HG02840 (cell line): ENCODE data around the gene VPS26B.

Experiments used
- ATAC-seq: cut with Tn5 transposase; IDR thresholded peaks from one replicate; pipeline ENCODE4 v1.9.1; 2021; ENCODE audit warnings: mild to moderate bottlenecking, moderate library complexity, moderate number of reproducible peaks; ENCODE audit not compliant: unreplicated experiment, low FRiP score

Gene VPS26B

GRCh38 chr11:134230339-134230738 lies 5.9 kb downstream of the VPS26B start:
- ATAC-seq = no peak

- no peak for ATAC-seq
These were observed 7.6 kb downstream of the VPS26B start for GRCh38 chr11:134231958-134232659.

DNA sequence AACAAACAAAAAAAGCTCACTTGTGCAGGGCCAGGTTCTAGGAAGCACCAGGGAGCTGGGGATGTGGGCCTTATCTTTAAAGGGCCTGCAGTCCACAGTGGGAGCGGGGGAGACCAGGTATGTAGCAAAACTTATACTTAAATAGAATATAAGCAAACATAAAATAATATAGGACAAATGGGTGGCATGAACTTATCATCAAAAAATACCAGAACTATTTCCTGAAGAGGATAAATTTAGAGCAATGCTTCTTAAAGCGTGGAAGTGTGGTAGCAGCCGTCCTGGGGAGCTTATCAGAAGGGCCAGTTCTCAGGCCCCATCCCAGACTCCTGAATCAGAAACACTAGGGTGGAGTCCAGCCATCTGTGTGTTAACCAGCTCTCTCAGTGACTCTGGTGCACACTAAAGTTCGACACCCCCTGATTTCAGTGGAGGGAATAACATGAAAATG lies 9.3 kb downstream of the VPS26B start:
- ATAC-seq = no peak

- ATAC-seq = no peak
These were observed 10.9 kb downstream of the VPS26B start for GRCh38 chr11:134235399-134235798.

GRCh38 chr11:134236834-134237556 lies 12.5 kb downstream of the VPS26B start:
- ATAC-seq = no peak

DNA sequence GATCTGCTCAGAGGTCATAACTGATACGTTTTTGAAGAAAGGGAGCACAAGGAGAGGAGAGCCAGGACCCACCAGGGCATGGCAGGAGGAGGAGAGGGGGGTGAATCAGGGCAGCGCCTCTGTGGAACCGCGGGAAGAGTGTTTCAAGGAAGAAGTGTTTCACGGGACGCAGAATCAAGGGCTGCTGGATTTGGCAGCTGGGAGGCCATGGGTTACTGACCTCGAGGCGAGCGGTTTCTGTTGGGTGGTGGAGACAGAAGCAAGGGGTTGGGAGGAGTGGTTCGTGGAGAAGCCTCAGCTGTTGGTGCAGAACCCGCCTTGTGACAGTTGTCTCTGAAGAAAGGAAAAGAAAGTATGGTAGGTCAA lies 13.1 kb downstream of the VPS26B start:
- no peak for ATAC-seq

- no peak for ATAC-seq
These were observed 14.5 kb downstream of the VPS26B start for GRCh38 chr11:134238956-134239355.

DNA sequence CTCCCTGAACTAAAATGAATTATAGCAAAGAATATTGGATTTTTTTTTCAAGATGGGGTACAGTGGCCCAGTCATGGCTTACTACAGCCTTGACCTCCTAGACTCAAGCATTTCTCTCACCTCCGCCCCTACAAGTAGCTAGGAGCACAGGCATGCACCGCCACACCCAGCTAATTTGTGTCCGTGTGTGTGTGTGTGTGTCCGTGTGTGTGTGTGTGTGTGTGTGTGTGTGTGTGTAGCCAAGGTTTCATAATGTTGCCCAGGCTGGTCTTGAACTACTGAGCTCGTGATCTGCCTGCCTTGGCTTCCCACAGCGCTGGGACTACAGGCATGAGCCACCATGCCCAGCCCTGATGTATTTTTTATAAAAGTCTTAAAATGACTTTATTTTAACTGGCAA lies 16.1 kb downstream of the VPS26B start:
- ATAC-seq = no peak

DNA sequence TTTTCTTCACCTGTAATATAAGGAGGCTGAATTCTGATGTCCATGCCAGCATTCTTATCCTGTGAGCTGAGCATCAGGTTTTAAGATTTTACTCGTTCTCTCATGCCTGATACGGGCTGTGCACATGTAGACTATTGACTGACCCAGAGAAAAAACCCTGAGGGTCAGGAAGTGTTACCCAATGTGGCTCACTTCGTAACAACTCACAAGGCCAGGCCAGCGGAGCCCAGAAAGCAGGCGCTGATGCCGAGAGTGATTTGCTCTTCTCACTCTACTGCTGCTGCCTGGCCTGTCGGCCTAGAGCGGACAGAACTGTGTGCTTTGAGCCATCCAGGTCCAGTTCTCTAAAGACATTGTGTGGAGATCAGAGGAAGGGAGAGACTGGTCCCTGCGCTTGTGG lies 17.9 kb downstream of the VPS26B start:
- no peak for ATAC-seq

DNA sequence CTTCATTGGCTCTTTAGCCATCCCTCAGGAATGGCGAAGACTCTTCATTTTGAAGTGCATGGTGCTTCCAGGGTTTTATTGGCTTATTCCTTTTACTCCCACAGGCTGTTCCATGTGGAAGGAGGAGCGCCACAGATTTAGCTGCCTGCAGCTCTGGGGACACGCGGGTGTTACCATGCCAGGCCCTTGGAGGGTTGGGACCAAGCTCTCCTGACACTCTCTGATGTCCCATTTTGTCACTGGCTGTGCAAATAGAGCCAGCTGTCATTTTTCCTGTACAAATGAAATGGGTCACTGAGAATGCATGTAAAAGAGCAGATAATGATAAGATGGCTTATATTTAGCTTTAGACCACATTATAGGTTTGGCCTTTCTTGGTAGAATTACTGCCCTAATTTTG lies 19.4 kb downstream of the VPS26B start:
- ATAC-seq = no peak

- ATAC-seq = peak; percentile 72
These were observed 20.1 kb downstream of the VPS26B start for GRCh38 chr11:134244593-134244992.

DNA sequence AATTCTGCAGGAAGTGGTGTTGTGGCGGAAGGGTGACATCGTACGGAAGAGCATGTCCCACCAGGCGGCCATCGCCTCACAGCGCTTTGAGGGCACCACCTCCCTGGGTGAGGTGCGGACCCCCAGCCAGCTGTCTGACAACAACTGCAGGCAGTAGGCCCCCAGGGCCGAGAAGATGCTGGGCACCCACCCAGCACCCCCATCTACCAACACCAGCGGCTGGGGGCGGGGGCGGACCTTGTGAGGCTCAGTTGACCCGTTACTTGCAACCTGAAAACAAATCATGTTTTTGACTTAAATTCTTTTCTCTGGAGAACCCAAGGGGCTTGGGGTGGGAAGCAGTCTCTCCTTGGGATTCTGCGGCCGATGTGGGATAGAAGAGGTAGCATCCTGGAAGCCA lies 21.0 kb downstream of the VPS26B start:
- ATAC-seq = no peak

DNA sequence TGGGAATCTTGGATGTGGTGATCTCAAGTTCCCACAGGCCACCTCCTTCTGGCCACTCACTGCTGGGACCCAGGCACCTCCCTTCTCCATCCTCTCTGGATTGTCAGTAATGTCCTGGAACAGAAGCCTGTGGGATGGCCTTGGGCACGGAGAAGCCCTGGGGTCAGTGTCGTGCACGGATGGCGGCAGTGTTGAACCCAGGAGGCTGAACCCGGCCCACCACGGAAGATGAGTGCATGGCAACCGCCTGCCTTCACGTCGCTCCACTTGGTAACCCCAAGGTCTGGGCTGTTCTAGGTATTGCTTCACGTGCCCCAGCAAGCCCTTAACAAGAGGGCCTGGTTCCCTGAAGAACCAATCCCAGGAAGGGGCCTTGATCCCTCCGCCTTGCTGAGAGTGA lies 21.6 kb downstream of the VPS26B start:
- no peak for ATAC-seq

- ATAC-seq = no peak
These were observed 22.2 kb downstream of the VPS26B start for GRCh38 chr11:134246678-134247077.

GRCh38 chr11:134248910-134249480 lies 24.5 kb downstream of the VPS26B start:
- ATAC-seq = no peak

DNA sequence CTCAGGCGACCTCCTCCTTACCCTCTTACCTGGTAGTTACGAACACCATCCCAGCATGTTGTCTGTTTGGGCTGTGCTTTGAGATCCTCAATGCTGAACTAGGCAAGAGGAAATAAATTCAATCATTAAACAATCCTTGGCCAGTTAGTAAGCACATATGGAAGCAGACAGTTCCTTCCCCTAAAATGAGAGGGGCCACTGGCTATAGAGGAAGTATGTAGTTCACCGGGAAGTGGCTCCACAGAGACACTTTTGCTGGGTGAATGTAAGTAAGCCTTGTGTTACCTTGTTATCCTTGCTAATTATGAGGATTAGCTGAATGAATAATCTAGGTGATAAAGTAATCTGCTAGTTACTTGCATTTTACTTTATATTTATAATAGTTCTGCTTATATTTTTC lies 25.8 kb downstream of the VPS26B start:
- ATAC-seq = no peak

DNA sequence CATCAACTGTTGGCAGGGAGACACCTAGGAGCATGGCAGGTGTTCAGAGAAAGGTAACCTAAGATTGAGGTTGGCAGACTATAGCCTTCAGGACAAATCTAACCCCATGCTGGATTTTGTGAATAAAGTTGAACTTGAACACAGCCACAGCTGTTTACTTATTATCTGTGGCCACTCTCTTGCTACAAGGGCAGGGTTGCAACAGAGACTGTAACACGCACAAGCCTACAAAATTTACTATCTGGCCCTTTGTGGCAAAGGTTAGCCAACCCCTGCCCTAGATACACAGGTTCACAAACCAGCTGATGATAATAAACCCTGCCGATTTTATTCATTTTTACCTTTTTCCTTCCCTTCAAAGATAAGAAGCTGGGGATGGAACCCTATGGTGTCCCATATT lies 26.2 kb downstream of the VPS26B start:
- ATAC-seq = no peak

DNA sequence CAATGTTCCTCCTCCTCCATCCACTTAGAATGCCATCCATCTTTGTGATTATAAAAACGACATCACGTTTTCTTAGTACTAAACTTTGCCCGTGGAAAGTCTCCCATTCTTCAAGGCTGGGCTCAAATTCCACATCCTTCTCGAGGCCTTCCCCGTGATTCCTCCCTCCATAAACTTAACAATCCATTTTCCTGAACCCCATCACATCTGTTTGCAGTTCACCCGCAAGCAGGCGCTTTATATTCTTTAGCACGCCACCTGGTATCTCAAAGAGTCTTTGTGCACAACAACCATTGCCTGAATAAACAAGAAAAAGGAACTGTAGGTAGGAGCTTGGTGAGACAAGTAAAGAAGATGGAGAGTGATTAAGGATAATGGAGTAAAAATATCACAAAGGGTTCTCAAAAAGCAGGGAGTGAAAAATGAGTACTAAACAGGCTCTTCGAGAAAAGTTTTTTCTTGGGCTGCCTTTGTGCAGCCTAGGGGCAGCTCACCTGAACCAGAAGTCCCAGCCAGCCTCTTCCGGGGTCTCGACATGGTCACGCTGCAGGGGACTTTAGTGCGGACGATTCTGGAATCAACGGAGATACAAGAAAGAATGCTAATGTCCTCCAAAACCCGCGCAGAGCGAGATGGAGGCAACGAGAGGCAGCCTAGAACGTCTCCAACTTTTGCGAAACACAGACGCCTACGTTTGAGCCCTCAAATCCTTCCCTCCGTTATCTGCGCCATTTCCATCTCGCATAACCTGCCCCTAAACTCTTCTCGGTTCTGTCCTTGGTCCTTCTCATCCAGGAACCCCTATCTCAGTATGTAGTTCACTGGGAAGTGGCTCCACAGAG lies 28.1 kb downstream of the VPS26B start:
- ATAC-seq = peak; percentile 36

DNA sequence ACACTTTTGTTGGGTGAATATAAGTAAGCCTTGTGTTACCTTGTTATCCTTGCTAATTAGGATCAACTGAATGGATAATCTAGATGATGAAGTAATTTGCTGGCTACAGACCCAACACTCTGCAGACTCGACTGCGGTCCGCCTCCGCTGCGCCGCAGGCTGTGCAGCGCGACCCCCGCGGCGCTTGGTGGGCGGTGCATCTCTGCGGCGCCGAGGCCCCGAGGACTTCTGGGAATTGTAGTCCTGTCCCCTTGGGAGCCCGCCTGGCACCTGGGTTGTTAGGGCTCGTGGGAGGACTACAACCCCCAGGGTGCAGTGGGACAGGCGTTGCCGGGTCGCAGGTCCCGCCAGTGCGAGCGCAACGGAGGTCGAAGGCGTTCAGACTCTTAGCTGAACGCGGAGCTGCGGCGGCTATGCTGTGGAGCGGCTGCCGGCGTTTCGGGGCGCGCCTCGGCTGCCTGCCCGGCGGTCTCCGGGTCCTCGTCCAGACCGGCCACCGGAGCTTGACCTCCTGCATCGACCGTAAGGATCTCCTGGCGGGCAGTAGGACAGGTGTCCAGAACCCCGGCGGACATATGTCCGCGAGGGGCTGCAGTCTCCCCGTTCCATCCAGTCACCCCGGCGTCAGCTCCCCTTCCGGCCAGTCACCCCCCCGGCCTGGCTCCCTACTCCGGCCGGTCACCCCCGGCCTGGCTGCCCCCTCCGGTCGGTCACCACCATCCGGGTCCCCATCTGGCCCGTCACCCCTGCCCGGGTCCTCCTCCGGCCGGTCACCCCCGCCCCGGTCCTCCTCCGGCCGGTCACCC lies 28.9 kb downstream of the VPS26B start, which contains the start of the genes ACAD8 and THYN1:
Gene ACAD8, plus strand, starts transcription at position 381 of the 806 bp plus-strand sequence. Its CDS starts 33 bp downstream, at position 414.
Gene THYN1, minus strand, starts transcription at position 165 of the 806 bp plus-strand sequence. CDS start 470 bp downstream, outside the sequence.
- ATAC-seq = peak; percentile 99
